Measurements from ENCODE around the gene AKAP13.

DNA sequence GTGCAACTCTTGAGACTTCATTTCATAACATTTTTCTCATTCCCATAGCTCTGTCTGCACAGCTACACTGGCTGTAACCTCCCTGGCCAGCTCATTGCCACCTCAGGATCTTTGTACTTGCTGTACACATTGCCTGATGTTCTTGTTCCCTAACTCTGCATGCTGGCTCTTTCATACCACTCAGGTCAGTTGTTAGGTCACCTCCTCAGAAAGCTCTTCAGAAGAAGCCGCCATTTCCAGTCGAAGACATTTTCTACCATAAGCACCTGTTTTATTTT, 176.2 kb downstream of the AKAP13 start:
- TF ChIP-seq MYNN (tag by site-specific recombination; IDR thresholded peaks at IDR 0.05; ENCODE audit: borderline replicate concordance) (no peak), CTCF (tag by site-specific recombination; IDR thresholded peaks at IDR 0.05) (no peak), ZNF274 (IDR thresholded peaks at IDR 0.05; ENCODE audit: low read length) (no peak), ZNF274 (tag by site-specific recombination; IDR thresholded peaks at IDR 0.05; ENCODE audit: borderline replicate concordance) (no peak)

Data from HEK293 (cell line).